Progenitor cell of endocrine pancreas (in vitro differentiated cells): ENCODE results near the gene RFNG. TPM values are rescaled to one million over a fixed set of nuclear protein-coding genes. Genes with fewer than 3 reads are reported as not detected.

ENCODE experiments used
- DNase-seq: peaks from one replicate; pipeline ENCODE4 v3.0.0; 2021; ENCODE audit warnings: low spot score; ENCODE audit not compliant: unreplicated experiment
- H3K27ac Mint-ChIP-seq: 2 replicates; pipeline ENCODE4 v1.8.0; 2021; ENCODE audit warnings: mild to moderate bottlenecking, moderate library complexity, mixed read lengths
- H3K27me3 Mint-ChIP-seq: 2 replicates; pipeline ENCODE4 v1.8.0; 2021; ENCODE audit warnings: mixed read lengths
- H3K36me3 Mint-ChIP-seq: 2 replicates; pipeline ENCODE4 v1.8.0; 2022; ENCODE audit warnings: mixed read lengths; ENCODE audit not compliant: insufficient read depth
- H3K4me1 Mint-ChIP-seq: 2 replicates; pipeline ENCODE4 v1.8.0; 2021; ENCODE audit warnings: low read depth, mixed read lengths
- H3K4me3 Mint-ChIP-seq: 2 replicates; pipeline ENCODE4 v1.8.0; 2021; ENCODE audit warnings: low read depth, mild to moderate bottlenecking, moderate library complexity, mixed read lengths
- H3K9me3 Mint-ChIP-seq: 2 replicates; pipeline ENCODE4 v1.8.0; 2021; ENCODE audit warnings: low read depth, mixed read lengths
- CTCF ChIP-seq: fragments of 200-600 bp; sonication (generic); IDR thresholded peaks from one replicate; pipeline ENCODE4 v1.5.0; 2021; ENCODE audit warnings: antibody characterized with exemption, mild to moderate bottlenecking; ENCODE audit not compliant: unreplicated experiment
- total RNA-seq: library from RNA; stranded (reverse); gene quantifications from 2 replicates; pipeline ENCODE4 v1.2.1, GENCODE V29; 2021

The RFNG gene
- total RNA-seq, 1 donor from 2014 or later = 65.5 TPM

GRCh38 chr17:82055023-82055964 lies 3.7 kb upstream of the RFNG start:
- H3K36me3 Mint-ChIP-seq = peaks cover 2% of the 10 kb centered on the region
- H3K27ac Mint-ChIP-seq = no peak overlapping the region
- TF ChIP-seq CTCF = no peak
- H3K4me1 Mint-ChIP-seq = peaks cover 8% of the 10 kb centered on the region
- no peaks in the 10 kb centered on the region for H3K27me3 Mint-ChIP-seq
- no peak for DNase-seq
- no peaks in the 10 kb centered on the region for H3K9me3 Mint-ChIP-seq
- H3K4me3 Mint-ChIP-seq = no peak overlapping the region

GRCh38 chr17:82054351-82055022 lies 2.9 kb upstream of the RFNG start:
- Mint-ChIP-seq H3K4me1 (peaks cover 9% of the 10 kb centered on the region), H3K27me3 (no peaks in the 10 kb centered on the region), H3K36me3 (no peaks in the 10 kb centered on the region), H3K9me3 (no peaks in the 10 kb centered on the region), H3K4me3 (no peak overlapping the region), H3K27ac (no peak overlapping the region)
- no peak for DNase-seq
- no peak for TF ChIP-seq CTCF

GRCh38 chr17:82053556-82054263 lies 2.1 kb upstream of the RFNG start:
- Mint-ChIP-seq H3K4me3 (peak overlapping the region; percentile 85), H3K36me3 (no peaks in the 10 kb centered on the region), H3K9me3 (no peaks in the 10 kb centered on the region), H3K4me1 (peaks cover 9% of the 10 kb centered on the region), H3K27ac (no peak overlapping the region), H3K27me3 (no peaks in the 10 kb centered on the region)
- TF ChIP-seq CTCF = no peak
- DNase-seq = no peak

- DNase-seq = no peak
- no peaks in the 10 kb centered on the region for H3K9me3 Mint-ChIP-seq
- no peaks in the 10 kb centered on the region for H3K36me3 Mint-ChIP-seq
- TF ChIP-seq CTCF = no peak
- no peaks in the 10 kb centered on the region for H3K27me3 Mint-ChIP-seq
- H3K27ac Mint-ChIP-seq = no peak overlapping the region
- H3K4me3 Mint-ChIP-seq = peak overlapping the region; percentile 85
- peaks cover 9% of the 10 kb centered on the region for H3K4me1 Mint-ChIP-seq
These were observed 1.5 kb upstream of the RFNG start for GRCh38 chr17:82053130-82053529.

DNA sequence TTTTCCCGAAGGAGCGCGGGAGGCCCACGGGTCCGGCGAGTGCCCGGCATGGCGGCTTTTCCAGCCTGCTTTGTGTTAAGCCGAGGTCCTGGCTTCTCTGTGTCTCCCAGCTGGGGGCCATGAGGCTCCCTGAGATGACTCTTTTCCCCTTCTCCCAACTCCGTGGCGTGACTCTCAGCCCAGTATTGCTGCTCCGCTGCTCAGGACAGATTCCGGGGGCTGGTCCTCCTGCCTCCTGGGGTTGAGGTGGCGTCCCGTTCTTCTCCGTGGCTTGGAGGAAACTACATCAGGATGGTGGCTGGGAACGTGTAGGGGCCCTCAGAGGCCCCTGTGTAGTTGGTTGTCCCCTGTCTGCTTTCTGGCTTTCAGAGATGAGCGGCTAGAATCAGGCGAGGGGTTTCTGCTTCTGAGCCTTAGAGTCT lies 1.0 kb upstream of the RFNG start:
- H3K36me3 Mint-ChIP-seq = peaks cover 1% of the 10 kb centered on the region
- H3K27ac Mint-ChIP-seq = peak overlapping the region; percentile 62
- H3K4me1 Mint-ChIP-seq = peaks cover 9% of the 10 kb centered on the region
- no peaks in the 10 kb centered on the region for H3K27me3 Mint-ChIP-seq
- no peak for DNase-seq
- H3K4me3 Mint-ChIP-seq = peak overlapping the region; percentile 85
- no peak for TF ChIP-seq CTCF
- H3K9me3 Mint-ChIP-seq = no peaks in the 10 kb centered on the region
